HEK293 (cell line): ENCODE data around the gene LYSMD3.

Experiments used
- CTCF ChIA-PET: fragments of 350-600 bp; formaldehyde crosslinking; extraction: SDS; loops from one replicate; lab custom pipeline; 2021; ENCODE audit warnings: antibody characterized with exemption; lab: Yijun Ruan, JAX
- POLR2A ChIA-PET: fragments of 300-600 bp; formaldehyde crosslinking; extraction: SDS; loops from one replicate; lab custom pipeline; 2020; ENCODE audit warnings: antibody characterized with exemption, inconsistent platforms; lab: Yijun Ruan, JAX
- H3K27ac ChIP-seq: fragments of 200-500 bp; sonication (Bioruptor generic); 2 replicates; pipeline ENCODE4 v1.5.1; 2014; ENCODE audit warnings: low read depth, low read length, control low read depth, inconsistent platforms; ENCODE audit errors: extremely low read depth
- H3K36me3 ChIP-seq, 2 experiments: fragments of 200-500 bp in 1 of 2; sonication (Bioruptor generic) in 1 of 2; 1 replicate in 1 of 2; 2 replicates in 1 of 2; pipeline ENCODE4 v1.5.1; 2014 to 2017; ENCODE audit warnings: inconsistent platforms in 2 of 2, low read length in 2 of 2; ENCODE audit not compliant: control insufficient read depth in 2 of 2, insufficient read depth in 1 of 2
- H3K4me1 ChIP-seq: fragments of 200-500 bp; sonication (Bioruptor generic); 2 replicates; pipeline ENCODE4 v1.5.1; 2014; ENCODE audit warnings: mild to moderate bottlenecking, low read length, inconsistent platforms; ENCODE audit not compliant: control insufficient read depth, insufficient read depth
- H3K4me3 ChIP-seq: 2 replicates; pipeline ENCODE4 v1.5.1; 2011; ENCODE audit warnings: low read depth, mild to moderate bottlenecking, control low read depth, low read length, moderate library complexity
- H3K9me3 ChIP-seq: fragments of 200-500 bp; sonication (Bioruptor generic); 2 replicates; pipeline ENCODE4 v1.5.1; 2014; ENCODE audit warnings: low read depth, low read length, inconsistent platforms; ENCODE audit not compliant: control insufficient read depth, insufficient read depth
- ATF2 ChIP-seq: fragments of 450-650 bp; formaldehyde crosslinking; IDR thresholded peaks from 2 replicates; pipeline ENCODE4 v1.5.1; 2016; ENCODE audit warnings: missing biosample characterization, missing genetic modification characterization, low read depth
- GLI2 ChIP-seq: fragments of 450-650 bp; formaldehyde crosslinking; IDR thresholded peaks from 2 replicates; pipeline ENCODE4; 2017; ENCODE audit warnings: missing biosample characterization, missing genetic modification characterization, low read depth, borderline replicate concordance
- GLIS1 ChIP-seq: fragments of 450-650 bp; formaldehyde crosslinking; IDR thresholded peaks from 2 replicates; pipeline ENCODE4 v1.5.1; 2016; ENCODE audit warnings: missing biosample characterization, missing genetic modification characterization
- IKZF3 ChIP-seq: fragments of 450-650 bp; IDR thresholded peaks from 2 replicates; pipeline ENCODE4 v1.5.0; 2018; ENCODE audit warnings: missing biosample characterization, mild to moderate bottlenecking, missing genetic modification characterization, moderate library complexity
- KLF16 ChIP-seq: fragments of 450-650 bp; formaldehyde crosslinking; IDR thresholded peaks from 2 replicates; pipeline ENCODE4 v1.5.1; 2017; ENCODE audit warnings: missing biosample characterization, missing genetic modification characterization
- RBAK ChIP-seq: fragments of 450-650 bp; formaldehyde crosslinking; IDR thresholded peaks from 2 replicates; pipeline ENCODE4 v1.5.1; 2016; ENCODE audit warnings: missing biosample characterization, missing genetic modification characterization
- SALL2 ChIP-seq: fragments of 450-650 bp; formaldehyde crosslinking; IDR thresholded peaks from 2 replicates; pipeline ENCODE4 v1.5.0; 2017; ENCODE audit warnings: missing biosample characterization, mild to moderate bottlenecking, missing genetic modification characterization, borderline replicate concordance
- TRIM28 ChIP-seq: IDR thresholded peaks from 2 replicates; pipeline ENCODE4 v1.6.1; 2011; ENCODE audit warnings: low read length, control low read depth, borderline replicate concordance
- WT1 ChIP-seq: fragments of 450-650 bp; formaldehyde crosslinking; IDR thresholded peaks from 2 replicates; pipeline ENCODE4 v1.5.1; 2016; ENCODE audit warnings: missing biosample characterization, missing genetic modification characterization
- ZBTB26 ChIP-seq: fragments of 450-650 bp; formaldehyde crosslinking; optimal IDR thresholded peaks from 2 replicates; pipeline ENCODE3; 2016; ENCODE audit warnings: missing biosample characterization, mild to moderate bottlenecking, missing genetic modification characterization
- ZFP37 ChIP-seq: fragments of 450-650 bp; formaldehyde crosslinking; IDR thresholded peaks from 2 replicates; pipeline ENCODE4 v1.5.1; 2016; ENCODE audit warnings: missing biosample characterization, missing genetic modification characterization
- ZIC2 ChIP-seq: fragments of 450-650 bp; formaldehyde crosslinking; IDR thresholded peaks from 2 replicates; pipeline ENCODE4 v1.5.1; 2016; ENCODE audit warnings: missing biosample characterization, missing genetic modification characterization
- ZNF140 ChIP-seq: fragments of 450-650 bp; formaldehyde crosslinking; IDR thresholded peaks from 2 replicates; pipeline ENCODE4 v1.5.1; 2016; ENCODE audit warnings: missing biosample characterization, missing genetic modification characterization
- ZNF175 ChIP-seq: fragments of 450-650 bp; formaldehyde crosslinking; IDR thresholded peaks from 2 replicates; pipeline ENCODE4 v1.5.1; 2016; ENCODE audit warnings: missing biosample characterization, missing genetic modification characterization
- ZNF354C ChIP-seq: fragments of 450-650 bp; formaldehyde crosslinking; IDR thresholded peaks from 2 replicates; pipeline ENCODE4 v1.5.1; 2016; ENCODE audit warnings: missing biosample characterization, missing genetic modification characterization, low read depth, borderline replicate concordance
- ZNF366 ChIP-seq: fragments of 450-650 bp; formaldehyde crosslinking; conservative IDR thresholded peaks from 2 replicates; pipeline ENCODE4 v1.5.1; 2016; ENCODE audit warnings: missing biosample characterization, missing genetic modification characterization
- ZNF623 ChIP-seq: fragments of 450-650 bp; formaldehyde crosslinking; IDR thresholded peaks from 2 replicates; pipeline ENCODE4 v1.5.1; 2016; ENCODE audit warnings: missing biosample characterization, missing genetic modification characterization
- ZNF626 ChIP-seq: fragments of 450-650 bp; sonication (Bioruptor Pico); formaldehyde crosslinking; IDR thresholded peaks from 2 replicates; pipeline ENCODE4 v1.5.1; 2018; ENCODE audit warnings: missing biosample characterization, missing genetic modification characterization, inconsistent platforms
- ZNF658 ChIP-seq: fragments of 450-650 bp; formaldehyde crosslinking; IDR thresholded peaks from 2 replicates; pipeline ENCODE4; 2016; ENCODE audit warnings: missing biosample characterization, missing genetic modification characterization
- ZNF670 ChIP-seq: fragments of 450-650 bp; formaldehyde crosslinking; IDR thresholded peaks from 2 replicates; pipeline ENCODE4 v1.5.1; 2016; ENCODE audit warnings: missing biosample characterization, missing genetic modification characterization, low read depth
- ZNF747 ChIP-seq: fragments of 450-650 bp; formaldehyde crosslinking; IDR thresholded peaks from 2 replicates; pipeline ENCODE4 v1.5.1; 2016; ENCODE audit warnings: missing biosample characterization, missing genetic modification characterization
- ZNF76 ChIP-seq: fragments of 450-650 bp; formaldehyde crosslinking; IDR thresholded peaks from 2 replicates; pipeline ENCODE4; 2016; ENCODE audit warnings: low read depth, missing biosample characterization, missing genetic modification characterization, borderline replicate concordance
- ZSCAN23 ChIP-seq: fragments of 450-650 bp; formaldehyde crosslinking; IDR thresholded peaks from 2 replicates; pipeline ENCODE4 v1.5.1; 2016; ENCODE audit warnings: missing biosample characterization, missing genetic modification characterization
- TF ChIP-seq, protein P1 (sequence below): fragments of 450-650 bp; formaldehyde crosslinking; IDR thresholded peaks from 2 replicates; pipeline ENCODE4 v1.5.1; 2017; ENCODE audit warnings: missing biosample characterization, missing genetic modification characterization
- TF ChIP-seq, protein P2 (sequence below): fragments of 450-650 bp; formaldehyde crosslinking; IDR thresholded peaks from 2 replicates; pipeline ENCODE4 v1.5.1; 2016; ENCODE audit warnings: missing biosample characterization, missing genetic modification characterization
- TF ChIP-seq, protein P3 (sequence below): fragments of 450-650 bp; formaldehyde crosslinking; IDR thresholded peaks from 2 replicates; pipeline ENCODE4 v1.5.1; 2016; ENCODE audit warnings: missing biosample characterization, missing genetic modification characterization

The LYSMD3 gene

GRCh38 chr5:90480699-90481098, 48.7 kb downstream of the LYSMD3 start:
- CTCF ChIA-PET = no interaction called here
- POLR2A ChIA-PET = interaction anchor here (0.9 kb wide), 1 partner anchor 71 kb away, joined by 3 read pairs; the partner anchor contains the start of gene CETN3

GRCh38 chr5:90479611-90480385, 49.6 kb downstream of the LYSMD3 start:
- Histone ChIP-seq H3K9me3 (no peaks in the 10 kb centered on the region), H3K4me3 (no peak overlapping the region), H3K36me3 (no peaks in the 10 kb centered on the region), H3K4me1 (no peaks in the 10 kb centered on the region), H3K27ac (no peak overlapping the region)
- ChIA-PET CTCF (no interaction called here), POLR2A (no interaction called here)
- no peak for TF ChIP-seq ZNF140 (tag by site-specific recombination)
- no peak for TF ChIP-seq RBAK
- no peak for TF ChIP-seq GLIS1 (tag by site-specific recombination)
- no peak for TF ChIP-seq ZNF747 (tag by site-specific recombination)
- no peak for TF ChIP-seq IKZF3 (tag by site-specific recombination)
- no peak for TF ChIP-seq ZSCAN23 (tag by site-specific recombination)
- TF ChIP-seq ZBTB26 (tag by site-specific recombination) = no peak
- no peak for TF ChIP-seq ZNF76 (tag by site-specific recombination)
- TF ChIP-seq ZNF670 (tag by site-specific recombination) = no peak
- no peak for TF ChIP-seq SALL2
- TF ChIP-seq ZNF354C (tag by site-specific recombination) = no peak
- TF ChIP-seq ZFP37 = no peak
- TF ChIP-seq ZNF366 (tag by site-specific recombination) = no peak
- TF ChIP-seq, protein P1, sequence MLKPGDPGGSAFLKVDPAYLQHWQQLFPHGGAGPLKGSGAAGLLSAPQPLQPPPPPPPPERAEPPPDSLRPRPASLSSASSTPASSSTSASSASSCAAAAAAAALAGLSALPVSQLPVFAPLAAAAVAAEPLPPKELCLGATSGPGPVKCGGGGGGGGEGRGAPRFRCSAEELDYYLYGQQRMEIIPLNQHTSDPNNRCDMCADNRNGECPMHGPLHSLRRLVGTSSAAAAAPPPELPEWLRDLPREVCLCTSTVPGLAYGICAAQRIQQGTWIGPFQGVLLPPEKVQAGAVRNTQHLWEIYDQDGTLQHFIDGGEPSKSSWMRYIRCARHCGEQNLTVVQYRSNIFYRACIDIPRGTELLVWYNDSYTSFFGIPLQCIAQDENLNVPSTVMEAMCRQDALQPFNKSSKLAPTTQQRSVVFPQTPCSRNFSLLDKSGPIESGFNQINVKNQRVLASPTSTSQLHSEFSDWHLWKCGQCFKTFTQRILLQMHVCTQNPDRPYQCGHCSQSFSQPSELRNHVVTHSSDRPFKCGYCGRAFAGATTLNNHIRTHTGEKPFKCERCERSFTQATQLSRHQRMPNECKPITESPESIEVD (tag by site-specific recombination) = no peak

More at GRCh38 chr5:90480699-90481098, 48.7 kb downstream of the LYSMD3 start:
- Histone ChIP-seq H3K4me1 (no peaks in the 10 kb centered on the region), H3K9me3 (no peaks in the 10 kb centered on the region), H3K36me3 (no peaks in the 10 kb centered on the region), H3K4me3 (no peak overlapping the region), H3K27ac (no peak overlapping the region)
- TF ChIP-seq, protein P2, sequence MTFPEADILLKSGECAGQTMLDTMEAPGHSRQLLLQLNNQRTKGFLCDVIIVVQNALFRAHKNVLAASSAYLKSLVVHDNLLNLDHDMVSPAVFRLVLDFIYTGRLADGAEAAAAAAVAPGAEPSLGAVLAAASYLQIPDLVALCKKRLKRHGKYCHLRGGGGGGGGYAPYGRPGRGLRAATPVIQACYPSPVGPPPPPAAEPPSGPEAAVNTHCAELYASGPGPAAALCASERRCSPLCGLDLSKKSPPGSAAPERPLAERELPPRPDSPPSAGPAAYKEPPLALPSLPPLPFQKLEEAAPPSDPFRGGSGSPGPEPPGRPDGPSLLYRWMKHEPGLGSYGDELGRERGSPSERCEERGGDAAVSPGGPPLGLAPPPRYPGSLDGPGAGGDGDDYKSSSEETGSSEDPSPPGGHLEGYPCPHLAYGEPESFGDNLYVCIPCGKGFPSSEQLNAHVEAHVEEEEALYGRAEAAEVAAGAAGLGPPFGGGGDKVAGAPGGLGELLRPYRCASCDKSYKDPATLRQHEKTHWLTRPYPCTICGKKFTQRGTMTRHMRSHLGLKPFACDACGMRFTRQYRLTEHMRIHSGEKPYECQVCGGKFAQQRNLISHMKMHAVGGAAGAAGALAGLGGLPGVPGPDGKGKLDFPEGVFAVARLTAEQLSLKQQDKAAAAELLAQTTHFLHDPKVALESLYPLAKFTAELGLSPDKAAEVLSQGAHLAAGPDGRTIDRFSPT = no peak
- no peak for TF ChIP-seq ZNF626
- TF ChIP-seq ZNF623 (tag by site-specific recombination) = no peak
- no peak for TF ChIP-seq WT1
- no peak for TF ChIP-seq GLI2
- TF ChIP-seq ZNF76 (tag by site-specific recombination) = no peak
- no peak for TF ChIP-seq ATF2 (tag by site-specific recombination)
- no peak for TF ChIP-seq RBAK
- TF ChIP-seq, protein P3, sequence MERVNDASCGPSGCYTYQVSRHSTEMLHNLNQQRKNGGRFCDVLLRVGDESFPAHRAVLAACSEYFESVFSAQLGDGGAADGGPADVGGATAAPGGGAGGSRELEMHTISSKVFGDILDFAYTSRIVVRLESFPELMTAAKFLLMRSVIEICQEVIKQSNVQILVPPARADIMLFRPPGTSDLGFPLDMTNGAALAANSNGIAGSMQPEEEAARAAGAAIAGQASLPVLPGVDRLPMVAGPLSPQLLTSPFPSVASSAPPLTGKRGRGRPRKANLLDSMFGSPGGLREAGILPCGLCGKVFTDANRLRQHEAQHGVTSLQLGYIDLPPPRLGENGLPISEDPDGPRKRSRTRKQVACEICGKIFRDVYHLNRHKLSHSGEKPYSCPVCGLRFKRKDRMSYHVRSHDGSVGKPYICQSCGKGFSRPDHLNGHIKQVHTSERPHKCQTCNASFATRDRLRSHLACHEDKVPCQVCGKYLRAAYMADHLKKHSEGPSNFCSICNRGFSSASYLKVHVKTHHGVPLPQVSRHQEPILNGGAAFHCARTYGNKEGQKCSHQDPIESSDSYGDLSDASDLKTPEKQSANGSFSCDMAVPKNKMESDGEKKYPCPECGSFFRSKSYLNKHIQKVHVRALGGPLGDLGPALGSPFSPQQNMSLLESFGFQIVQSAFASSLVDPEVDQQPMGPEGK (tag by site-specific recombination) = no peak
- no peak for TF ChIP-seq ZSCAN23 (tag by site-specific recombination)
- no peak for TF ChIP-seq KLF16 (tag by site-specific recombination)
- TF ChIP-seq ZIC2 (tag by site-specific recombination) = no peak
- no peak for TF ChIP-seq ZNF658 (tag by site-specific recombination)
- no peak for TF ChIP-seq ZNF175 (tag by site-specific recombination)
- TF ChIP-seq TRIM28 = no peak
